ENCODE results near the gene PLCB4.

- no peak for TF ChIP-seq POLR2AphosphoS5 (IDR thresholded peaks at IDR 0.05; ENCODE audit: low read depth, low read length)
- TF ChIP-seq POLR2A (IDR thresholded peaks at IDR 0.05; ENCODE audit: low read depth, low read length) = no peak
- TF ChIP-seq PAX5 (IDR thresholded peaks at IDR 0.05; ENCODE audit: insufficient read depth, low read length, severe bottlenecking) = no peak
- TF ChIP-seq SPI1 (IDR thresholded peaks at IDR 0.05; ENCODE audit: low read depth, low read length) = no peak
- no peak for TF ChIP-seq TAF1 (IDR thresholded peaks at IDR 0.05; ENCODE audit: low read depth, low read length)
These were observed 41.5 kb downstream of the PLCB4 start for GRCh38 chr20:9110365-9110764.
